RWPE2 (cell line): ENCODE measurements around the gene CDC42BPB.

Source experiments
- ATAC-seq: fragments of 200-7000 bp; cut with Tn5 transposase; 3 replicates; pipeline ENCODE4 v1.9.1; 2021; ENCODE audit warnings: low read depth
- DNase-seq: peaks from one replicate; pipeline ENCODE4 v3.0.0-alpha.2; 2020; ENCODE audit warnings: low spot score
- H3K27ac ChIP-seq: fragments of 450-650 bp; 2 replicates; pipeline ENCODE4 v1.5.1; 2017; ENCODE audit warnings: mild to moderate bottlenecking; ENCODE audit not compliant: poor library complexity, severe bottlenecking
- H3K27me3 ChIP-seq: fragments of 250-450 bp; sonication (Bioruptor Pico); 2 replicates; pipeline ENCODE4 v1.5.1; 2021; ENCODE audit warnings: mild to moderate bottlenecking, moderate library complexity; ENCODE audit not compliant: insufficient read depth, poor library complexity, severe bottlenecking
- H3K36me3 ChIP-seq: fragments of 250-450 bp; sonication (Bioruptor Pico); 2 replicates; pipeline ENCODE4 v1.5.1; 2020; ENCODE audit warnings: low read depth, mild to moderate bottlenecking, moderate library complexity
- H3K4me1 ChIP-seq: fragments of 250-450 bp; sonication (Bioruptor Pico); 2 replicates; pipeline ENCODE4 v1.5.1; 2021; ENCODE audit warnings: mild to moderate bottlenecking, moderate library complexity; ENCODE audit not compliant: insufficient read depth, poor library complexity, severe bottlenecking
- H3K4me3 ChIP-seq: fragments of 250-450 bp; sonication (Bioruptor Pico); 2 replicates; pipeline ENCODE4 v1.5.1; 2021; ENCODE audit warnings: mild to moderate bottlenecking, moderate library complexity; ENCODE audit not compliant: severe bottlenecking
- H3K9me3 ChIP-seq: fragments of 250-450 bp; sonication (Bioruptor Pico); 2 replicates; pipeline ENCODE4 v1.5.1; 2021; ENCODE audit warnings: mild to moderate bottlenecking, moderate library complexity; ENCODE audit not compliant: severe bottlenecking
- TF ChIP-seq, protein P1 (sequence below): fragments of 450-650 bp; IDR thresholded peaks from one replicate; pipeline ENCODE4 v1.5.1; 2017; ENCODE audit warnings: mild to moderate bottlenecking, moderate library complexity; ENCODE audit not compliant: poor library complexity, severe bottlenecking

Gene CDC42BPB

GRCh38 chr14:102930753-102931579 lies 126.4 kb downstream of the CDC42BPB start:
- peak; percentile 65 for DNase-seq
- Histone ChIP-seq H3K4me1 (peaks cover 14% of the 10 kb centered on the region), H3K27me3 (peaks cover 20% of the 10 kb centered on the region), H3K9me3 (no peaks in the 10 kb centered on the region), H3K36me3 (peaks cover 11% of the 10 kb centered on the region; the same call in 1 of the 2 replicates), H3K4me3 (no peak overlapping the region), H3K27ac (no peak overlapping the region)
- TF ChIP-seq, protein P1, sequence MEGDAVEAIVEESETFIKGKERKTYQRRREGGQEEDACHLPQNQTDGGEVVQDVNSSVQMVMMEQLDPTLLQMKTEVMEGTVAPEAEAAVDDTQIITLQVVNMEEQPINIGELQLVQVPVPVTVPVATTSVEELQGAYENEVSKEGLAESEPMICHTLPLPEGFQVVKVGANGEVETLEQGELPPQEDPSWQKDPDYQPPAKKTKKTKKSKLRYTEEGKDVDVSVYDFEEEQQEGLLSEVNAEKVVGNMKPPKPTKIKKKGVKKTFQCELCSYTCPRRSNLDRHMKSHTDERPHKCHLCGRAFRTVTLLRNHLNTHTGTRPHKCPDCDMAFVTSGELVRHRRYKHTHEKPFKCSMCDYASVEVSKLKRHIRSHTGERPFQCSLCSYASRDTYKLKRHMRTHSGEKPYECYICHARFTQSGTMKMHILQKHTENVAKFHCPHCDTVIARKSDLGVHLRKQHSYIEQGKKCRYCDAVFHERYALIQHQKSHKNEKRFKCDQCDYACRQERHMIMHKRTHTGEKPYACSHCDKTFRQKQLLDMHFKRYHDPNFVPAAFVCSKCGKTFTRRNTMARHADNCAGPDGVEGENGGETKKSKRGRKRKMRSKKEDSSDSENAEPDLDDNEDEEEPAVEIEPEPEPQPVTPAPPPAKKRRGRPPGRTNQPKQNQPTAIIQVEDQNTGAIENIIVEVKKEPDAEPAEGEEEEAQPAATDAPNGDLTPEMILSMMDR: no peak
- no peak for ATAC-seq

DNA sequence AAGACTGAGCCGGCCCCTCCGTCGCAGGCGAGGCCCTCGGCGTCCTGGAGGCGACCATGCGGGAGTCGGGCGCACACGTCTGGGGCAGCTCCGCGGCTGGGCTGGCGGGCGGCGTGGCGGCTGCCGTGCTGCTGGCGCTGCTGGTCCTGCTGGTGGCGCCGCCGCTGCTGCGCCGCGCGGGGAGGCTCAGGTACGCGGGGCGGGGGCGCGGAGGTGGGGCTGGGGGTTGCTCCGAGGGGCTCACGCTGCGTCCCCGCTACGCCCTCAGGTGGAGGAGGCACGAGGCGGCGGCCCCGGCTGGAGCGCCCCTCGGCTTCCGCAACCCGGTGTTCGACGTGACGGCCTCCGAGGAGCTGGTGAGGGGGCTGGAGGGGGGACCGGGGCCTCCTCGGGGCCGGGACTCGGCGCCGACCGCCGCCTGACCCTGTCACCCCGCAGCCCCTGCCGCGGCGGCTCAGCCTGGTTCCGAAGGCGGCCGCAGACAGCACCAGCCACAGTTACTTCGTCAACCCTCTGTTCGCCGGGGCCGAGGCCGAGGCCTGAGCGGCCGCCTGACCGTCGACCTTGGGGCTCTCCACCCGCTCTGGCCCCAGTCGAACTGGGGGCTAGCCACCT lies 127.1 kb downstream of the CDC42BPB start:
- no peak for DNase-seq
- Histone ChIP-seq H3K4me3 (no peak overlapping the region), H3K4me1 (peaks cover 14% of the 10 kb centered on the region), H3K27ac (no peak overlapping the region), H3K27me3 (peaks cover 21% of the 10 kb centered on the region), H3K9me3 (no peaks in the 10 kb centered on the region), H3K36me3 (peaks cover 7% of the 10 kb centered on the region; the same call in 1 of the 2 replicates)
- TF ChIP-seq, protein P1: no peak
- no peak; the same call in 2 of the 3 replicates for ATAC-seq

GRCh38 chr14:102929241-102930137 lies 127.9 kb downstream of the CDC42BPB start:
- H3K9me3 ChIP-seq: no peaks in the 10 kb centered on the region
- no peak overlapping the region for H3K27ac ChIP-seq
- H3K4me3 ChIP-seq: peak overlapping the region; percentile 14
- TF ChIP-seq, protein P1: no peak
- H3K36me3 ChIP-seq: peaks cover 4% of the 10 kb centered on the region; the same call in 1 of the 2 replicates
- ATAC-seq: peak; percentile 0; the same call in 1 of the 3 replicates
- H3K4me1 ChIP-seq: peaks cover 14% of the 10 kb centered on the region
- peaks cover 28% of the 10 kb centered on the region for H3K27me3 ChIP-seq
- no peak for DNase-seq

DNA sequence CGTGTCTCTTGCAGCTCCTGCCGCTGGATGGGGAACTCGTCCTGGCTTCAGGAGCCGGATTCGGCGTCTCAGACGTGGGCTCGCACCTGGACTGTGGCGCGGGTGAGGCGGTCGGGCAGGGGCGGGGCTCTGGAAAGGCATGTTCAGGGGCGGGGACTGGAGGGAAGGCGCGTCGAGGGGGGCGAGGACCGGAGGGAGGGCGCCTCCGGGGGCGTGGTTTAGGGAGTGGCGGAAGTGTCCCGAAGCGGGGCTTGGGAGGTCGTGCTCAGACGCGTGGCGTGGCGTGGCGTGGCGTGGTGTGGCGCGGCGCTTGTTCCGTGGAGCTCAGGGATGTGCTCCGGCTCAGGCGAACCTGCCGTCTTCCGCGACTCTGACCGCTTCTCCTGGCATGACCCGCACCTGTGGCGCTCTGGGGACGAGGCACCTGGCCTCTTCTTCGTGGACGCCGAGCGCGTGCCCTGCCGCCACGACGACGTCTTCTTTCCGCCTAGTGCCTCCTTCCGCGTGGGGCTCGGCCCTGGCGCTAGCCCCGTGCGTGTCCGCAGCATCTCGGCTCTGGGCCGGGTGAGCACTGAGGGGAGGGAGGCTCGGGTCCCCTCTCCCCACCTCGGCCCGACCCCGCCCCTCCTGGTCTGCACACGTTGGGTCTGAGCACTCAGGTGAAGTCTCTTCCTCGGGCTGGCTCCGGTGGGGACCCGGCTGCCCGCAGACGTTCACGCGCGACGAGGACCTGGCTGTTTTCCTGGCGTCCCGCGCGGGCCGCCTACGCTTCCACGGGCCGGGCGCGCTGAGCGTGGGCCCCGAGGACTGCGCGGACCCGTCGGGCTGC lies 128.7 kb downstream of the CDC42BPB start:
- peak; percentile 66 for ATAC-seq

More for the DNA sequence above, 128.7 kb downstream of the CDC42BPB start:
- DNase-seq: peak; percentile 72
- Histone ChIP-seq H3K36me3 (peaks cover 4% of the 10 kb centered on the region; the same call in 1 of the 2 replicates), H3K4me3 (peak overlapping the region; percentile 14), H3K9me3 (no peaks in the 10 kb centered on the region), H3K27me3 (peaks cover 37% of the 10 kb centered on the region), H3K4me1 (peaks cover 14% of the 10 kb centered on the region), H3K27ac (no peak overlapping the region)
- TF ChIP-seq, protein P1: no peak
